GM12865 (cell line): ENCODE data around the gene ASB14.

Experiments
- DNase-seq: peaks from one replicate; pipeline ENCODE4 v3.0.0; 2010; ENCODE audit warnings: low read depth
- H3K4me3 ChIP-seq: 2 replicates; pipeline ENCODE4 v1.5.1; 2011; ENCODE audit warnings: mild to moderate bottlenecking, low read depth, low read length, control low read depth
- CTCF ChIP-seq: IDR thresholded peaks from 2 replicates; pipeline ENCODE4 v1.5.1; 2011; ENCODE audit warnings: low read length, control low read depth, low read depth, inconsistent platforms; ENCODE audit not compliant: insufficient read depth; ENCODE audit errors: missing control alignments

Gene ASB14

DNA sequence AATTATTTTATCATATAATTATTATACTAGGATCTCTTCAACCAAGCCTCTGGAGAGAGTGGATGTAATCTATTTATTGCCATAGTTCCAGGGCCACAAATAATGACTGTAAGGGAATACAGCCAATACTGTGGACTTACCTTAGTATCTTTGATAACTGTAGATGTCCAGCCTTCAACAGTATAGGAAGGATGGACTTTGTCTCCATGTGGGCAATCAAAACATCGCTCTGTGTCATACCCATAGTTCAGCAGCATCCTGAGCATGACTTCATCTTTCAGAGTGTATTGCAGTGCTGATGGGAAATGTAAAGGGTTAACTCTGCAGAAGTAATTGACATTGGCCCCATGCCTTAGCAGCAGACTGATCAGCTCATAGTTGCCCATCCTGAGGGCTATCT, 14.2 kb downstream of the ASB14 start:
- H3K4me3 ChIP-seq = no peak overlapping the region
- TF ChIP-seq CTCF = no peak
- no peak for DNase-seq

DNA sequence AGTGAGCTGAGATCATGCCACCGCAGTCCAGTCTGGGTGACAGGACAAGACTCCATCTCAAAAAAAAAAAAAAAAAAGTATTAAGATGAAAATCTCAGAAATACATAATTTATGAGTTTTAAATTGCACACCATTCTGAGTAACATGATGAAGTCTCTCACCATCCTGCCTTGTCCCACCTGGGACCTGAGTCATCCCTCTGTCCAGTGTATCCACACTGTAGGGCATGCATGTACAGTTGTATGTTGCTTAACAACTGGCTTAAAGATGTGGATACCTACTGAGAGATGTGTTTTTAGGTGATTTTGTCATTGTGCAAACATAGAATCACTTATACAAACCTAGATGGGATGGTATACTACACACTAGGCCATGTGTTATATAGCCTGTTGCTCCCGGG, 17.1 kb downstream of the ASB14 start:
- no peak for DNase-seq
- no peak for TF ChIP-seq CTCF
- no peak overlapping the region for H3K4me3 ChIP-seq

GRCh38 chr3:57274845-57275244, 17.6 kb downstream of the ASB14 start:
- DNase-seq = no peak
- no peak overlapping the region for H3K4me3 ChIP-seq
- no peak for TF ChIP-seq CTCF

GRCh38 chr3:57268416-57268815, 24.1 kb downstream of the ASB14 start:
- TF ChIP-seq CTCF = no peak
- H3K4me3 ChIP-seq = no peak overlapping the region

DNA sequence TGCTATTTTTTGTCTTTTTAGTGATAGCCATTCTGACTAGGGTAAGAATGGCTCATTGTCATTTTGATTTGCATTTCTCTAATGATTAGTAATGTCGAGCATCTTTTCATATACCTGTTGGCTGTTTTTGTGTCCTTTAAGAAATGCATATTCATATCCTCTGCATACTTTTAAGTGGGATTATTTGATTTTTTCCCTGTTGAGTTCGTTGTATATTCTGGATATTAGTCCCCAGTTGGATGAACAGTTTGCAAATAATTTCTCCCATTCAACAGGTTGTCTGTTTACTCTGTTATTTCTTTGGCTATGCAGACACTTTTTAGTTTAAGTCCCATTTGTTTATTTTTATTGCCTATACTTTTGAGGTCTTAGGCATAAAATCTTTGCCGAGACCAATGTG, 30.6 kb downstream of the ASB14 start:
- H3K4me3 ChIP-seq = no peak overlapping the region
- TF ChIP-seq CTCF = no peak
- DNase-seq = no peak

More at GRCh38 chr3:57268416-57268815, 24.1 kb downstream of the ASB14 start:
- DNase-seq = no peak

DNA sequence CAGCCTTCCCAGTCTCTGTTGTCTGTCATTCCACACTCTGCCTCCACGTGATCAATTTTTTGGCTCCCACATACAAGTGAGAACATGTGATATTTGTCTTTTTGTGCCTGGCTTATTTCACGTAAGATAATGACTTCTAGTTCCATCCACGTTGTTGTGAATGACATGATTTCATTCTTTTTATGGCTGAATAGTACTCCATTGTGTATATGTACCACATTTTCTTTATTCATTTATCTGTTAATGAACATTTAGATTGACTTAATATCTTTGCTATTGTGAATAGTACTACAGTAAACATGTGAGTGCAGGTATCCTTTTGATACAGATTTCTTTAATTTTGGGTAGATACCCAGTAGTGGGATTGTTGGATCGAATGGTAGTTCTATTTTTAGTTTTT, 31.4 kb downstream of the ASB14 start:
- DNase-seq = no peak
- H3K4me3 ChIP-seq = no peak overlapping the region
- TF ChIP-seq CTCF = no peak

DNA sequence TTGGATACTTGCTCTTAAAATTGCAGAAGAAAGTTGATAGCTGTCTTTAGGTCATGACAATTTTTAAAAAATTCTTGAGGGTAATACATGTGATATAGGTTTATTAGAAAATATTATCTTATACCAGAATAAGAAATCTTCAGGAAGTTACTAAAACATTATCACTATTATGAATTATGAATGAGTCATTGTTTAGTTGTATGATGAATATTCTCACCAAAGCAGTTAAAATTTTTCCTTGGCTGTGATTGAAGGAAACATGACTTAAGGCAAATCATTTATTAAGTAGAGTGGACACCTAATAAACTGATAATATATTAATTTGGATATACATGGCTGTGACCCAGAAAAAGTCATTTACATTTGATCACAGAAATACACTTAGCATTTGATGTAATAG, 34.8 kb downstream of the ASB14 start:
- no peak for TF ChIP-seq CTCF
- no peak overlapping the region for H3K4me3 ChIP-seq
- DNase-seq = no peak
